Gastrocnemius medialis (tissue), 4 donors: ENCODE results near the gene TGFB1. TPM values are rescaled to one million over a fixed set of nuclear protein-coding genes. Genes with fewer than 3 reads are reported as not detected.

Experiments used
- ATAC-seq, 2 donors: fragments of 150-250 bp; one replicate each; pipeline ENCODE4 v1.9.1; 2016
- DNase-seq, 2 donors: peaks; one replicate each; pipeline ENCODE4 v3.0.0-alpha.2; 2019
- H3K27ac ChIP-seq, 4 donors: fragments of 200-600 bp; sonication (generic); 1 replicate in 1 of 4; 2 replicates in 3 of 4; pipeline ENCODE4 v1.5.1; 2016 to 2018; ENCODE audit warnings: mild to moderate bottlenecking in 2 of 4, moderate library complexity in 1 of 4
- H3K27me3 ChIP-seq, 3 donors: fragments of 200-600 bp; sonication (generic) in 2 of 3; 1 replicate in 1 of 3; 2 replicates in 2 of 3; pipeline versions ENCODE4 v1.5.1 to v1.6.0; 2016 to 2019; ENCODE audit warnings: mild to moderate bottlenecking in 1 of 3, moderate library complexity in 1 of 3
- H3K36me3 ChIP-seq, 2 donors: fragments of 200-600 bp; sonication (generic) in 1 of 2; one replicate each; pipeline ENCODE4 v1.5.1; 2017 to 2018
- H3K4me1 ChIP-seq, 2 donors: fragments of 200-600 bp; sonication (generic) in 1 of 2; one replicate each; pipeline ENCODE4 v1.5.1; 2016 to 2017; ENCODE audit warnings: mild to moderate bottlenecking in 2 of 2
- H3K4me3 ChIP-seq, 4 donors: fragments of 200-600 bp; sonication (generic) in 3 of 4; 1 replicate in 1 of 4; 2 replicates in 3 of 4; pipeline ENCODE4 v1.5.1; 2016 to 2019; ENCODE audit warnings: mild to moderate bottlenecking in 2 of 4
- H3K9me3 ChIP-seq, 3 donors: fragments of 200-600 bp; sonication (generic) in 2 of 3; 1 replicate in 1 of 3; 2 replicates in 2 of 3; pipeline ENCODE4 v1.5.1; 2016 to 2019
- POLR2A ChIP-seq, 2 donors: fragments of 450-650 bp; IDR thresholded peaks; one replicate each; pipeline ENCODE4 v1.6.1; 2017; ENCODE audit warnings: antibody characterized with exemption in 2 of 2, mild to moderate bottlenecking in 2 of 2, moderate library complexity in 2 of 2
- in situ Hi-C, 4 donors: fragments of 200-750 bp; cut with MboI; loops; one replicate each; pipeline versions ENCODE4 v1.15.0 to v1.8.0; 2017; ENCODE audit warnings: low sequenced_read_pairs in 4 of 4
- intact Hi-C: fragments of 100-400 bp; cut with DNase I; formaldehyde crosslinking; loops from one replicate; pipeline ENCODE4 v1.15.1; 2023; ENCODE audit warnings: low total_unique reads
- total RNA-seq, 4 donors: library from RNA; depleted of rRNA; stranded (reverse); fragments of >200 nt; gene quantifications; one replicate each; pipeline versions ENCODE4 v1.1.0 to v1.2.3, GENCODE V29; 2016
- TF ChIP-seq, protein P1 (sequence below), 5 experiments: fragments of 450-650 bp in 3 of 5; fragments of 200-600 bp in 2 of 5; sonication (generic) in 2 of 5; IDR thresholded peaks in 4 of 5; conservative IDR thresholded peaks in 1 of 5; 1 replicate in 4 of 5; 2 replicates in 1 of 5; pipeline ENCODE4 v1.5.1; 2016 to 2019; ENCODE audit warnings: antibody characterized with exemption in 5 of 5, mild to moderate bottlenecking in 3 of 5, moderate library complexity in 3 of 5

Gene TGFB1
- total RNA-seq, 4 donors from 2014 or later = 1.9 to 5.2 (median 4.9) TPM

DNA sequence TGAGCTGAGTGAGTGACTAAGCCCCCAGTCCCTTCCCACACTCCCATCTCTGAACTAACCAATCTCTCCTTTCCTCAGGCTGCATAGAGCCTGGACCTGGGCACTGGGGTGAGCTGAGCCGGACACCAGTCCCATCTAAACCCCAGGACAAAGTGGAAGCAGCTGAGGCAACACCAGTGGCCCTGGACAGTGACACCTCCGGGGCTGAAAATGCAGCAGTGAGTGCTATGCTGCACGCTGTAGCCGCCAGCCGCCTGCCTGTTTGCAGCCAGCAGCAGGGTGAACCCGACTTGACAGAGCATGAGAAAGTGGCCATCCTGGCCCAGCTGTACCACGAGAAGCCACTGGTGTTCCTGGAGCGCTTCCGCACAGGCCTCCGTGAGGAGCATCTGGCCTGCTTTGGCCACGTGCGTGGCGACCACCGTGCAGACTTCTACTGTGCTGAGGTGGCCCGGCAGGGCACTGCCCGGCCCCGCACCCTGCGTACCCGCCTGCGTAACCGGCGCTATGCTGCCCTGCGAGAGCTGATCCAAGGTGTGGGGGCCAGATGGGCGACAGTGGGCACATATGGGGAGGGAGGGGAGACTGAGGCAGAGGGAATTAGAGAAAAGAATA is 37.3 kb downstream of the TGFB1 start:
- TF ChIP-seq, protein P1, sequence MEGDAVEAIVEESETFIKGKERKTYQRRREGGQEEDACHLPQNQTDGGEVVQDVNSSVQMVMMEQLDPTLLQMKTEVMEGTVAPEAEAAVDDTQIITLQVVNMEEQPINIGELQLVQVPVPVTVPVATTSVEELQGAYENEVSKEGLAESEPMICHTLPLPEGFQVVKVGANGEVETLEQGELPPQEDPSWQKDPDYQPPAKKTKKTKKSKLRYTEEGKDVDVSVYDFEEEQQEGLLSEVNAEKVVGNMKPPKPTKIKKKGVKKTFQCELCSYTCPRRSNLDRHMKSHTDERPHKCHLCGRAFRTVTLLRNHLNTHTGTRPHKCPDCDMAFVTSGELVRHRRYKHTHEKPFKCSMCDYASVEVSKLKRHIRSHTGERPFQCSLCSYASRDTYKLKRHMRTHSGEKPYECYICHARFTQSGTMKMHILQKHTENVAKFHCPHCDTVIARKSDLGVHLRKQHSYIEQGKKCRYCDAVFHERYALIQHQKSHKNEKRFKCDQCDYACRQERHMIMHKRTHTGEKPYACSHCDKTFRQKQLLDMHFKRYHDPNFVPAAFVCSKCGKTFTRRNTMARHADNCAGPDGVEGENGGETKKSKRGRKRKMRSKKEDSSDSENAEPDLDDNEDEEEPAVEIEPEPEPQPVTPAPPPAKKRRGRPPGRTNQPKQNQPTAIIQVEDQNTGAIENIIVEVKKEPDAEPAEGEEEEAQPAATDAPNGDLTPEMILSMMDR (IDR thresholded peaks at IDR 0.05 in 4 of 5, conservative IDR thresholded peaks at IDR 0.05 in 1 of 5) = no peak
- TF ChIP-seq POLR2A (IDR thresholded peaks at IDR 0.05) = no peak
- Histone ChIP-seq H3K36me3 (peaks cover 3 to 84% of the 10 kb centered on the region in 2 donors), H3K27me3 (no peaks in the 10 kb centered on the region), H3K27ac (no peak overlapping the region), H3K4me3 (no peak overlapping the region), H3K9me3 (no peaks in the 10 kb centered on the region), H3K4me1 (peaks cover 11 to 13% of the 10 kb centered on the region in 2 donors)
- DNase-seq (no peak), ATAC-seq (no peak)
- intact Hi-C loops (no loop called here), in situ Hi-C loops (no loop called here)

- DNase-seq (no peak), ATAC-seq (no peak)
- Histone ChIP-seq H3K36me3 (peaks cover 0 to 42% of the 10 kb centered on the region in 2 donors), H3K4me3 (peak overlapping the region in 1 of 4 donors; percentile 72), H3K27ac (peak overlapping the region; percentile 88 to 95 (median 93)), H3K4me1 (peaks cover 35 to 42% of the 10 kb centered on the region in 2 donors), H3K9me3 (no peaks in the 10 kb centered on the region), H3K27me3 (no peaks in the 10 kb centered on the region)
- intact Hi-C loops (loop anchor here (1.0 kb wide), 1 partner anchor 13 kb away; no protein-coding TSS in a partner anchor), in situ Hi-C loops (loop anchor here in 1 of 4 donors (5.0 kb wide), 2 partner anchors 44 to 104 kb away; no protein-coding TSS in a partner anchor)
- TF ChIP-seq, protein P1 (IDR thresholded peaks at IDR 0.05 in 4 of 5, conservative IDR thresholded peaks at IDR 0.05 in 1 of 5) = no peak
Observed at GRCh38 chr19:41311613-41312012, 42.1 kb downstream of the TGFB1 start.

DNA sequence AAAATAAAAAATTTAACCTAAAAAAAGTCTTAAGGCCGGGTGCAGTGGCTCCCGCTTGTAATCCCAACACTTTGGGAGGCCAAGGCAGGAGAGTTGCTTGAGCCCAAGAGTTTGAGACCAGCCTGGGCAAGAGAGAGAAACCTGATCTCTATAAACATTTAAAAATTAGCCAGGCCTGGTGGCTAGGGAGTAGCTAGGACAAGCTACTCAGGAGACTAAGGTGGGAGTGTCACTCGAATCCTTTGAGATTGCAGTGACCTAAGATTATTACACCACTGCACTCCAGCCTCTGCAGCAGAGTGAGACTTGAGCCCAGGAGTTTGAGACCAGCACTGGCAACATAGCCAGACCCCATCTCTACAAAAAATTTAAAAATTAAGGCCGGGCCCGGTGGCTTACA is 42.6 kb downstream of the TGFB1 start:
- H3K36me3 ChIP-seq = peaks cover 0 to 42% of the 10 kb centered on the region in 2 donors
- ATAC-seq = no peak
- in situ Hi-C loops (loop anchor here in 1 of 4 donors (5.0 kb wide), 2 partner anchors 44 to 104 kb away; no protein-coding TSS in a partner anchor), intact Hi-C loops (loop anchor here (1.0 kb wide), 1 partner anchor 13 kb away; no protein-coding TSS in a partner anchor)
- DNase-seq = no peak
- no peaks in the 10 kb centered on the region for H3K9me3 ChIP-seq
- TF ChIP-seq, protein P1 (IDR thresholded peaks at IDR 0.05 in 4 of 5, conservative IDR thresholded peaks at IDR 0.05 in 1 of 5) = no peak
- TF ChIP-seq POLR2A (IDR thresholded peaks at IDR 0.05) = no peak
- no peaks in the 10 kb centered on the region for H3K27me3 ChIP-seq
- H3K27ac ChIP-seq = peak overlapping the region; percentile 88 to 95 (median 93)
- H3K4me3 ChIP-seq = peak overlapping the region; percentile 62 to 80 (median 73)
- H3K4me1 ChIP-seq = peaks cover 35 to 42% of the 10 kb centered on the region in 2 donors

- DNase-seq (peak; percentile 72 to 82), ATAC-seq (peak; percentile 76 to 78)
- intact Hi-C loops (no loop called here), in situ Hi-C loops (loop anchor here in 1 of 4 donors (5.0 kb wide), 2 partner anchors 43 to 103 kb away; no protein-coding TSS in a partner anchor)
- TF ChIP-seq, protein P1 (IDR thresholded peaks at IDR 0.05 in 4 of 5, conservative IDR thresholded peaks at IDR 0.05 in 1 of 5) = peak in 2 of 5 experiments; percentile 23 to 36
- TF ChIP-seq POLR2A (IDR thresholded peaks at IDR 0.05) = peak; percentile 65 to 72
- Histone ChIP-seq H3K27me3 (no peaks in the 10 kb centered on the region), H3K4me3 (peak within 1 kb of the TSS; percentile 62 to 80 (median 73)), H3K9me3 (no peaks in the 10 kb centered on the region), H3K27ac (peak within 1 kb of the TSS; percentile 88 to 95 (median 93)), H3K36me3 (peaks cover 0 to 42% of the 10 kb centered on the region in 2 donors), H3K4me1 (peaks cover 35 to 42% of the 10 kb centered on the region in 2 donors)
Observed at GRCh38 chr19:41310033-41310831, 43.5 kb downstream of the TGFB1 start, which contains the start of gene CCDC97. CCDC97 (plus strand) TSS chr19:41310172; CDS start chr19:41310311, 139 bp downstream.
